SH-SY5Y (cell line): ENCODE results near the gene KIAA1217.

Experiments used
- GATA2 ChIP-seq: IDR thresholded peaks from 2 replicates; pipeline ENCODE4 v1.6.1; 2011; ENCODE audit warnings: mild to moderate bottlenecking, low read depth, low read length
- GATA3 ChIP-seq: IDR thresholded peaks from 2 replicates; pipeline ENCODE4 v1.6.1; 2011; ENCODE audit warnings: low read depth, mild to moderate bottlenecking, low read length, moderate library complexity

Gene KIAA1217

GRCh38 chr10:24360282-24361127, 151.6 kb downstream of the KIAA1217 start:
- TF ChIP-seq GATA3, result no peak
- TF ChIP-seq GATA2, result no peak

GRCh38 chr10:24363070-24363469, 154.1 kb downstream of the KIAA1217 start:
- no peak for TF ChIP-seq GATA2
- no peak for TF ChIP-seq GATA3

- TF ChIP-seq GATA3 (no peak), GATA2 (no peak)
Observed at GRCh38 chr10:24367688-24368087, 158.8 kb downstream of the KIAA1217 start.

GRCh38 chr10:24370877-24371276, 161.9 kb downstream of the KIAA1217 start:
- no peak for TF ChIP-seq GATA3
- TF ChIP-seq GATA2, result no peak

GRCh38 chr10:24371396-24371795, 162.5 kb downstream of the KIAA1217 start:
- TF ChIP-seq GATA2 (no peak), GATA3 (no peak)

GRCh38 chr10:24374134-24374915, 165.4 kb downstream of the KIAA1217 start:
- TF ChIP-seq GATA2 (no peak), GATA3 (no peak)

- TF ChIP-seq GATA2, result no peak
- TF ChIP-seq GATA3, result no peak
Observed at GRCh38 chr10:24375510-24375909, 166.6 kb downstream of the KIAA1217 start.

GRCh38 chr10:24376731-24377130, 167.8 kb downstream of the KIAA1217 start:
- no peak for TF ChIP-seq GATA2
- TF ChIP-seq GATA3, result no peak

GRCh38 chr10:24378126-24378920, 169.4 kb downstream of the KIAA1217 start:
- TF ChIP-seq GATA3 (no peak), GATA2 (no peak)

- TF ChIP-seq GATA2, result no peak
Observed at GRCh38 chr10:24381235-24382010, 172.5 kb downstream of the KIAA1217 start.

GRCh38 chr10:24382045-24382444, 173.1 kb downstream of the KIAA1217 start:
- TF ChIP-seq GATA3, result no peak
- no peak for TF ChIP-seq GATA2

- TF ChIP-seq GATA2, result no peak
- TF ChIP-seq GATA3, result no peak
Observed at GRCh38 chr10:24382596-24382978, 173.6 kb downstream of the KIAA1217 start.

- TF ChIP-seq GATA3 (no peak), GATA2 (no peak)
Observed at GRCh38 chr10:24382979-24383663, 174.2 kb downstream of the KIAA1217 start.

- TF ChIP-seq GATA2 (no peak), GATA3 (no peak)
Observed at GRCh38 chr10:24383681-24384106, 174.8 kb downstream of the KIAA1217 start.
